Trophoblast cell (in vitro differentiated cells and primary cell): ENCODE results near the gene TMEM88.

Experiments used
- DNase-seq, 2 donors: peaks; one replicate each; pipeline ENCODE4 v3.0.0-alpha.2; 2016
- H2AFZ ChIP-seq: 2 replicates; pipeline ENCODE4 v1.6.1; 2013; ENCODE audit warnings: low read length, moderate library complexity, mild to moderate bottlenecking; ENCODE audit not compliant: insufficient read depth, poor library complexity
- H2AK5ac ChIP-seq: 2 replicates; pipeline ENCODE4 v1.6.1; 2013; ENCODE audit warnings: mild to moderate bottlenecking, low read length
- H2BK120ac ChIP-seq: 2 replicates; pipeline ENCODE4 v1.6.1; 2013; ENCODE audit warnings: low read length, mild to moderate bottlenecking, moderate library complexity; ENCODE audit not compliant: insufficient read depth, poor library complexity
- H2BK12ac ChIP-seq: 2 replicates; pipeline ENCODE4 v1.6.1; 2013; ENCODE audit warnings: mild to moderate bottlenecking, low read length, moderate library complexity
- H2BK5ac ChIP-seq: 2 replicates; pipeline ENCODE4 v1.6.1; 2013; ENCODE audit warnings: low read length, low read depth, moderate library complexity, mild to moderate bottlenecking; ENCODE audit not compliant: poor library complexity
- H3K14ac ChIP-seq: 2 replicates; pipeline ENCODE4 v1.6.1; 2013; ENCODE audit warnings: mild to moderate bottlenecking, low read length
- H3K18ac ChIP-seq: 2 replicates; pipeline ENCODE4 v1.6.1; 2013; ENCODE audit warnings: mild to moderate bottlenecking, low read length
- H3K23ac ChIP-seq: 2 replicates; pipeline ENCODE4 v1.6.1; 2013; ENCODE audit warnings: low read length
- H3K27ac ChIP-seq: 2 replicates; pipeline ENCODE4 v1.5.1; 2013; ENCODE audit warnings: low read depth, mild to moderate bottlenecking, inconsistent platforms, low read length, moderate library complexity
- H3K27me3 ChIP-seq: 2 replicates; pipeline ENCODE4 v1.6.1; 2013; ENCODE audit warnings: inconsistent platforms, mild to moderate bottlenecking, low read length, moderate library complexity; ENCODE audit not compliant: insufficient read depth
- H3K36me3 ChIP-seq, 2 experiments: 1 replicate in 1 of 2; 2 replicates in 1 of 2; pipeline ENCODE4 v1.6.1; 2013; ENCODE audit warnings: low read length in 2 of 2, mild to moderate bottlenecking in 2 of 2, moderate library complexity in 1 of 2; ENCODE audit not compliant: insufficient read depth in 2 of 2, control insufficient read depth in 1 of 2
- H3K4ac ChIP-seq: 2 replicates; pipeline ENCODE4 v1.6.1; 2013; ENCODE audit warnings: low read depth, mild to moderate bottlenecking, low read length, moderate library complexity
- H3K4me1 ChIP-seq, 2 experiments: 1 replicate in 1 of 2; 2 replicates in 1 of 2; pipeline ENCODE4 v1.6.1; 2013; ENCODE audit warnings: low read length in 2 of 2, mild to moderate bottlenecking in 2 of 2, moderate library complexity in 1 of 2; ENCODE audit not compliant: insufficient read depth in 2 of 2, control insufficient read depth in 1 of 2
- H3K4me2 ChIP-seq: 2 replicates; pipeline ENCODE4 v1.6.1; 2013; ENCODE audit warnings: inconsistent platforms, mild to moderate bottlenecking, low read length, moderate library complexity
- H3K4me3 ChIP-seq: 2 replicates; pipeline ENCODE4 v1.5.1; 2013; ENCODE audit warnings: mild to moderate bottlenecking, low read depth, low read length, inconsistent platforms
- H3K79me1 ChIP-seq: one replicate; pipeline ENCODE4 v1.6.1; 2013; ENCODE audit warnings: low read length
- H3K79me2 ChIP-seq: 2 replicates; pipeline ENCODE4 v1.6.1; 2013; ENCODE audit warnings: low read length, mild to moderate bottlenecking; ENCODE audit not compliant: control insufficient read depth, insufficient read depth, poor library complexity
- H3K9ac ChIP-seq: 2 replicates; pipeline ENCODE4 v1.6.1; 2013; ENCODE audit warnings: mild to moderate bottlenecking, low read length
- H3K9me3 ChIP-seq: 2 replicates; pipeline ENCODE4 v1.6.1; 2013; ENCODE audit warnings: low read depth, mild to moderate bottlenecking, control low read depth, inconsistent platforms, low read length; ENCODE audit not compliant: insufficient read depth
- H4K12ac ChIP-seq: 2 replicates; pipeline ENCODE4 v1.6.1; 2013; ENCODE audit warnings: low read depth, mild to moderate bottlenecking, low read length, moderate library complexity
- H4K8ac ChIP-seq: 2 replicates; pipeline ENCODE4 v1.6.1; 2013; ENCODE audit warnings: low read depth, mild to moderate bottlenecking, low read length, moderate library complexity
- H4K91ac ChIP-seq: one replicate; pipeline ENCODE4 v1.6.1; 2013; ENCODE audit warnings: low read depth, mild to moderate bottlenecking, low read length, moderate library complexity
- WGBS: extraction: QIAGEN DNeasy Blood & Tissue Kit; methylation state at CpG from one replicate; pipeline ENCODE4 v1.1.7; 2013; ENCODE audit warnings: missing lambda C conversion rate; ENCODE audit not compliant: insufficient read length, insufficient coverage; ENCODE audit errors: extremely low coverage; 5-methylcytosine and 5-hydroxymethylcytosine counted together

Gene TMEM88

GRCh38 chr17:7893187-7893880, 38.5 kb downstream of the TMEM88 start:
- peaks cover 14 to 15% of the 10 kb centered on the region in 2 experiments for H3K4me1 ChIP-seq
- H3K36me3 ChIP-seq: peaks cover 41 to 56% of the 10 kb centered on the region in 2 experiments
- no peaks in the 10 kb centered on the region for H3K27me3 ChIP-seq
- DNase-seq: no peak
- H3K18ac ChIP-seq: no peak overlapping the region
- H2BK5ac ChIP-seq: no peak overlapping the region
- H3K9me3 ChIP-seq: no peaks in the 10 kb centered on the region
- peaks cover 8% of the 10 kb centered on the region for H3K79me1 ChIP-seq
- no CpG with 5 or more reads among the region's 15 CpGs for WGBS
- no peak overlapping the region for H3K23ac ChIP-seq
- peaks cover 6% of the 10 kb centered on the region for H3K79me2 ChIP-seq
- no peak overlapping the region for H3K27ac ChIP-seq
- no peak overlapping the region for H4K91ac ChIP-seq
- H3K14ac ChIP-seq: no peak overlapping the region
- H2AK5ac ChIP-seq: no peak overlapping the region
- H4K12ac ChIP-seq: no peak overlapping the region
- no peak overlapping the region for H3K4ac ChIP-seq
- no peak overlapping the region for H2BK12ac ChIP-seq
- no peak overlapping the region for H2BK120ac ChIP-seq
- no peak overlapping the region for H4K8ac ChIP-seq
- no peak overlapping the region for H3K4me2 ChIP-seq
- H3K4me3 ChIP-seq: no peak overlapping the region
- no peak overlapping the region for H2AFZ ChIP-seq
- no peak overlapping the region for H3K9ac ChIP-seq

DNA sequence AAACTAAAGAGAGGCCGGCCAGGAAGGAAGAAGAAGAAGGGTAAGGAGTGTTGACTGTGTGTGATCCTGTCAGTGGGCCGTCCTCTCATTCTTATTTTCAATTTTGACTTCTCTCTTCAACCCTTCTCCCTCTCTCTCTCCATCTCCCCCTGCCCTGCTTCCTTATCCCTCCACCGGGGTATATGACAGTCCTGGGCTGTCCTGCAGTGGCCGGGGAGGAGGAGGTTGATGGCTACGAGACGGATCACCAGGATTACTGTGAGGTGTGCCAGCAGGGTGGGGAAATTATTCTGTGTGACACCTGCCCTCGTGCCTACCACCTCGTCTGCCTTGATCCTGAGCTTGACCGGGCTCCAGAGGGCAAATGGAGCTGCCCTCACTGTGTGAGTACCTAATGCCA, 39.4 kb downstream of the TMEM88 start:
- Histone ChIP-seq H3K4ac (no peak overlapping the region), H3K27me3 (no peaks in the 10 kb centered on the region)
- WGBS: no CpG with 5 or more reads among the region's 9 CpGs

DNA sequence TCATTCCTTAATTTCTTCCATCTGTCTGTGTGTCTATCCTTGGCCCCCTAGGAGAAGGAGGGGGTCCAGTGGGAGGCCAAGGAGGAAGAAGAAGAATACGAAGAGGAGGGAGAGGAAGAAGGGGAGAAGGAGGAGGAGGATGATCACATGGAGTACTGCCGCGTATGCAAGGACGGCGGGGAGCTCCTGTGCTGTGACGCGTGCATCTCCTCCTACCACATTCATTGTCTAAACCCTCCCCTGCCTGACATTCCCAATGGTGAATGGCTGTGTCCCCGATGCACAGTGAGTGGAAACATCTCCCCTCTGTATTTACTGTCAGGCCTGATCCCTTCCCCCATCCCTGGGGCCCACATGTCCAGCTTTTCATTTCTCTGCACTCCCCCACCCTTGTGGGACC, 40.0 kb downstream of the TMEM88 start:
- no peak overlapping the region for H3K9ac ChIP-seq
- H3K4me3 ChIP-seq: no peak overlapping the region
- no peak overlapping the region for H3K4ac ChIP-seq
- no peak overlapping the region for H3K4me2 ChIP-seq
- H3K9me3 ChIP-seq: no peaks in the 10 kb centered on the region
- no peak overlapping the region for H4K8ac ChIP-seq
- peaks cover 53 to 72% of the 10 kb centered on the region in 2 experiments for H3K36me3 ChIP-seq
- H3K79me2 ChIP-seq: no peaks in the 10 kb centered on the region
- H2BK5ac ChIP-seq: no peak overlapping the region
- H2AK5ac ChIP-seq: no peak overlapping the region
- no peaks in the 10 kb centered on the region for H3K79me1 ChIP-seq
- H3K14ac ChIP-seq: no peak overlapping the region
- WGBS: no CpG with 5 or more reads among the region's 8 CpGs
- no peak overlapping the region for H3K18ac ChIP-seq
- H4K91ac ChIP-seq: no peak overlapping the region
- H2BK12ac ChIP-seq: no peak overlapping the region
- H3K23ac ChIP-seq: no peak overlapping the region
- no peak overlapping the region for H3K27ac ChIP-seq
- no peak for DNase-seq
- H2BK120ac ChIP-seq: no peak overlapping the region
- no peaks in the 10 kb centered on the region for H3K27me3 ChIP-seq
- no peak overlapping the region for H2AFZ ChIP-seq
- no peak overlapping the region for H4K12ac ChIP-seq
- H3K4me1 ChIP-seq: no peaks in the 10 kb centered on the region

More for the DNA sequence above, 39.4 kb downstream of the TMEM88 start:
- Histone ChIP-seq H3K4me1 (peaks cover 6% of the 10 kb centered on the region in 2 experiments), H3K36me3 (peaks cover 48 to 65% of the 10 kb centered on the region in 2 experiments), H3K14ac (no peak overlapping the region), H3K79me1 (peaks cover 2% of the 10 kb centered on the region), H3K9ac (no peak overlapping the region), H2BK5ac (no peak overlapping the region), H3K9me3 (no peaks in the 10 kb centered on the region), H2BK12ac (no peak overlapping the region), H4K12ac (no peak overlapping the region), H4K91ac (no peak overlapping the region), H2AK5ac (no peak overlapping the region), H3K4me2 (no peak overlapping the region), H2BK120ac (no peak overlapping the region), H3K4me3 (no peak overlapping the region), H3K27ac (no peak overlapping the region), H3K18ac (no peak overlapping the region), H3K23ac (no peak overlapping the region), H3K79me2 (no peaks in the 10 kb centered on the region), H4K8ac (no peak overlapping the region), H2AFZ (no peak overlapping the region)
- no peak for DNase-seq

GRCh38 chr17:7897090-7897489, 42.2 kb downstream of the TMEM88 start:
- no peak overlapping the region for H2AFZ ChIP-seq
- no peak overlapping the region for H4K91ac ChIP-seq
- H2BK5ac ChIP-seq: no peak overlapping the region
- H3K9ac ChIP-seq: no peak overlapping the region
- no peak overlapping the region for H3K27ac ChIP-seq
- no peaks in the 10 kb centered on the region for H3K27me3 ChIP-seq
- H3K4me1 ChIP-seq: no peaks in the 10 kb centered on the region
- H2BK120ac ChIP-seq: no peak overlapping the region
- H3K79me1 ChIP-seq: no peaks in the 10 kb centered on the region
- H3K9me3 ChIP-seq: no peaks in the 10 kb centered on the region
- H3K14ac ChIP-seq: no peak overlapping the region
- H3K4me3 ChIP-seq: no peak overlapping the region
- no peak overlapping the region for H4K12ac ChIP-seq
- H3K4me2 ChIP-seq: no peak overlapping the region
- no CpG with 5 or more reads among the region's 13 CpGs for WGBS
- no peak for DNase-seq
- no peak overlapping the region for H2BK12ac ChIP-seq
- no peak overlapping the region for H3K4ac ChIP-seq
- H3K23ac ChIP-seq: no peak overlapping the region
- H3K18ac ChIP-seq: no peak overlapping the region
- no peak overlapping the region for H2AK5ac ChIP-seq
- H3K36me3 ChIP-seq: peaks cover 49 to 77% of the 10 kb centered on the region in 2 experiments
- no peak overlapping the region for H4K8ac ChIP-seq
- no peaks in the 10 kb centered on the region for H3K79me2 ChIP-seq
